Activated CD4-positive, CD25-positive, alpha-beta regulatory T cell treated with anti-CD3 and anti-CD28 coated beads, Interleukin-2, amount 50 U/mL, for 24 hours (primary cell): ENCODE measurements around the gene METTL8.

Experiments
- ATAC-seq, 2 donors: fragments of 150-1000 bp; cut with Tn5 transposase; one replicate each; pipeline ENCODE4 v1.10.0; 2021; ENCODE audit warnings: mild to moderate bottlenecking in 1 of 2, moderate library complexity in 1 of 2

The METTL8 gene, protein sequence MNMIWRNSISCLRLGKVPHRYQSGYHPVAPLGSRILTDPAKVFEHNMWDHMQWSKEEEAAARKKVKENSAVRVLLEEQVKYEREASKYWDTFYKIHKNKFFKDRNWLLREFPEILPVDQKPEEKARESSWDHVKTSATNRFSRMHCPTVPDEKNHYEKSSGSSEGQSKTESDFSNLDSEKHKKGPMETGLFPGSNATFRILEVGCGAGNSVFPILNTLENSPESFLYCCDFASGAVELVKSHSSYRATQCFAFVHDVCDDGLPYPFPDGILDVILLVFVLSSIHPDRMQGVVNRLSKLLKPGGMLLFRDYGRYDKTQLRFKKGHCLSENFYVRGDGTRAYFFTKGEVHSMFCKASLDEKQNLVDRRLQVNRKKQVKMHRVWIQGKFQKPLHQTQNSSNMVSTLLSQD

DNA sequence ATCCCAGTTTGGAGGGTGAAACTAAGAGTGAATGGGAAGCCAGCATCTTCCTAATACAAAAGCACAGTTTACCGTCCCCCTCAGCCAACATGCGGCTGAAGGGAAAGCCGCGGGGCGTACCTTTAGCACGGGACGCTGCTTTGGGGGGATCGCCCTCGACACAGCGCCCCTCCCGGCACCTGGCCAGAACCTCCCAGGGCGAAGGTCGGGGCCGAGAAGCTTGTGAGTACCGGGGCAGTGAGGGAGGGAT, at the start of gene METTL8:
METTL8 (minus strand) TSS at position 228 of the 250 bp plus-strand sequence. CDS start 41,805 bp downstream, outside the sequence.
- ATAC-seq: no peak

DNA sequence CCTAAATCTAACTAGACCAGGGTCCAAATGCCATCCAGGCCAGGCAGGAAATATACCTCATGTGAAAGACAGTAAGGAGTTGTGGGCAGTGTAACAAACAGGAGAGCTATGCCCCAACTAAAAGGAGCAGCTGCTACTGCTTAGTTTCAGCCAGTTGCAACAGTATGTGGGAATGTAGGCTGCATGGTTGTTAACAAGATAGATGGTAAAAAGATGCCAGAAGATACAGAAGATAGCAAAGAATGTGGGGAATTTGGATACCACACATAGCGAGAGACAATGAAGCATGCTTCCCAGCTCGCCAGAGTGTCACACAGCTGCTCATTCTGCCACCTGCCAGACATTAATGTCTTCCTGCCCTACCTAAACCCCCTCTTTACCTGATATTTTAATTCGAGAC, 49.1 kb upstream of the METTL8 start:
- ATAC-seq: no peak

DNA sequence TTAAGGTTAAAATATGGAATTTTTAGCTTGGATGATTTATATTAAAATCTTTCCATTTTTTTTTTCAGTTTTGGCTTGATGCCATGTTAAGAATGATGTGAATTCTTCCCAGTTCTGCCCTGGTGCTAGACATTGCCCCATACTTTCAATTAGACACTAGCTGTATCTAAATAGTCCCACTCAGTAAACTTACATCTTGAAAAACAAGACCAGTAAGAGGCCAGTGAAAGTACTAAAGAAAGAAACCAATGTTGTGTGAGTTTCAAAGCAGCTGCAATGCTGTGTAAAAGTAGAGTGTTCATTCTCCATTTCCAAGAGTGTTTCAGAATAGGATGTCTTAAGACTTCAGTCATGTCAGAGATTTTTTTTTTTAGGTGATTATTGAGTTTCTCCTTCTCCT, 48.5 kb upstream of the METTL8 start:
- no peak for ATAC-seq

DNA sequence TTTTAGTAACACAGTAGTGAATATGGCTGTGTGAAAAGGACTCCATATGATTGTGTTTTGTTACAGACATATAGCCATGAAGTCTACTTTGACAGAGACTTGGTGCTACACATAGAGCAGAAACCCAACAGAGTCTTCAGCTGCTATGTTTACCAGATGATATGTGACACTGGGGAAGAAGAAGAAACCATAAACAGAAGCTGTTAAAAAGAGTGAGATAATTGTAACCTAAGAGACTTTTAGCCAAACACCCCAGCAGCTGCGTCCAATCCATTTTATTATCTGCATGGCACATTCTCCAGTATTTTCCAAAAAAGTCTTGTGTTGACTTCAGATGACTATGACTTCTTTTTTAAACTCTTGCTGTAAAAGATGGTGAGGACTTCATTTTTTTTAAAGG, 47.1 kb upstream of the METTL8 start:
- ATAC-seq: no peak

DNA sequence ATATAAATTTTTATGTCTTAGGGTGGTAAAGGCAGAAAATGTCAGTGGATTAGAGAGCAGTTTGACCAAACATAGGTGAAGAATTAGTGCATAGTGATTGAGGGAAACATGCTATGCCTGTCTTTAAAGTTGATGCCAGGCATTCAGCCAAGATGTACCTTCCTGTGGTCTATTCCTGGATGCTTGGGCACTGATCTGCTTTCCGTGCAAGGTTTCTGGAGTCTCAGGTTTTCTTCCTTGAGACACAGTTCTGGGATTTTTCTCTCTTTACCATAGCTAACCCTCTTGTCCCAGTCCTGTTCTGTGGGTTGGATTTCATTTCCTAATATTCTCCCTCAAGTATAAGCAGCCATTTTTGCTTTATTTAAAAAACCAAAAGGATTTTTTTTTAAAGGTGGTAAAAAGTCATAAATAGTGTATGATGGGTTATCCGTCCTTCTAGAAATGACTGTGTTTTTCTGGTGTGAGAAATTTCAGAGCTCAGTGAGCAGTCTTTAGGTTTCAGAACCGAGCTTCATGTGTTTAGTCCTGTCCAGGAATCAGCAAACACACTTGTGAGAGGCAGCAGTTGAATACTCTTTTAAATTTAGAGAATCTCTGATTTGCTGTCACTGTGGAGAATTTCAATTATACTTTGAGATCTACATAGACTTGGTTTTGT, 45.5 kb upstream of the METTL8 start:
- peak in 1 of 2 donors; percentile 6 for ATAC-seq

DNA sequence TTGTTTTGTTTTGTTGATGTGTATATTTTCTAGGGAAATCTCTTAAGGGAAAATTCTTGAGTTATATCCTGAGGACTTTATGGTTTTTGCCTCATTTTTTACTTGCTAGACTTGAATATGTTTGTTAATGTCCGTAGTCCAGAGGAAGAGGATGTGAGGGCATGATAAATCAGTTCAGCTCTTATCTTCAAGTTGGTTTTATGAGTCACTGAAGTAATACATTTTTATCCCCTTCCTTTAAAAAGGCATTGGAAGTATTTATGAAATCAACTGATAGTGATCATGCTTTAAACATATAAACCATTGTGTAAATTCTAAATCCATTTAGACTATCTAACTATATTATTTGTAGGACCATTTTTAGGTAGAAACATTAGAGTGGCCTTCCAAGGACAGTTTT, 44.6 kb upstream of the METTL8 start:
- no peak for ATAC-seq

DNA sequence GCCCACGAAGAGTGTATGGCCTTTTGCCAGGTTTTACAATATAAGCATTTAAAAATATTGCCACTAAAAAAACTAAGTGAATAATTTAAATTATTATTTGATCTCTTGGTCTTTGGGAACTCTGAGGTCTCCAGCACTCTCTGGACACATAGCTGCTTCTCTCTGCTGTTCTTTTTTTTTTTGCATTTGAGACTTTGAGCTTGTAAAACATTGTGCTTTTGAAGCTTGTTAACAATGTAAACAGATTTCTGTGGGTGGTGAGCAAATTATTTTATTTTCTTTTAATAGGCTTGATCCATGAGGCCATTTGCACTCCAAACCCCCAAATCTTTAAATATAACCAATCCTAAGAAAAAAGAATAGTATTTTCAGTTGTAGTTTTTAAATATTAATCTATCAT, 42.2 kb upstream of the METTL8 start:
- no peak for ATAC-seq

DNA sequence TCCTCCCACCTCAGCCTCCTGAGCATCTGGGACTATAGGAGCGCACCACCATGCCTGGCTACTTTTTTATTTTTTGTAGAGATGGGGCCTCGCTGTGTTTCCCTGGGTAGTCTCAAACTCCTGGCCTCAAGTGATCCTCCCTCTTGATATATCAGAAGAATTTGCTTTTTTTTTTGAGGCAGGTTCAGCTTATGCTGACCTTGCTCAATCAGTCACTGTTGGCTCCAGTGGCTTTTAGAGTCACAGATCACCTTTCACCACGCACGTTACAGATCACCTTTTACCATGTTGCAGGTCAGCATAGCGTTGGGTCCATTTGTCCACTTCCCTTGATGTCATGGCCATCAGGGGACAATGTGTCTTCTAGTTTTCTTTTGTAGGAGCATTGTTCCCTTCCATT, 36.3 kb upstream of the METTL8 start:
- no peak for ATAC-seq

DNA sequence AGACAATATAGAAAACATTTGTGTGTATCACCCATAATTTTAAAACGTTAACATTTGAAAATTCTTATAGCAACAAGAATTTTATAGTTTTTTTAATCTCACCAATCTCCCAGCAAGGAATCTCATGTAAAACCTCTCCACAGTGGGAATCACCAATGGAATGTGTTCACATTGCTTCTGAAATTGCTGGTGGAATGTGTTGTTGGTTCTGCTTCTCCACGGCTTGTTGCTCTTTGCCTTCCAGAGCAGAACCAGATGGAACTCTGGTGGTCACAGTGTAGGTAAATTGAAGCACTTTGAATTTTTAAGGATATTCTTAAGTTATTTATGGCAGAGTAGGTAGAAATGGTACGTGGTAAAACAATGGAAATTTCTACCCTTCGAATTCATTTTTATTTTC, 35.4 kb upstream of the METTL8 start:
- no peak for ATAC-seq

DNA sequence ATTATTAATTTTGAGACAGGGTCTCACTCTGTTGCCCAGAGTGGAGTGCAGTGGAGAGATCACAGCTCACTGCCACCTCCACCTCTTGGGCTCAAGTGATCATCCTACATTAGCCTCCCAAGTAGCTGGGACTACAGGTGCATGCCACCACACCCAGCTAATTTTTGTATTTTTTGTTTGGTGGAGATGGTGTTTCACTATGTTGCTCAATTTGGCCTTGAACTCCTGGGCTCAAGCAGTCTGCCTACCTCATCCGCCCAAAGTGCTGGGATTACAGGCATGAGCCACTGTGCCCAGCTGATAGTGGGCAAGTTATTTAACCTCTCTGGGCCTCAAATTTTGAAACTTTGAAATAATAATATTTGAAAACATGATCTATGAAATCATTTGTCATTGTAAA, 26.7 kb upstream of the METTL8 start:
- no peak for ATAC-seq

DNA sequence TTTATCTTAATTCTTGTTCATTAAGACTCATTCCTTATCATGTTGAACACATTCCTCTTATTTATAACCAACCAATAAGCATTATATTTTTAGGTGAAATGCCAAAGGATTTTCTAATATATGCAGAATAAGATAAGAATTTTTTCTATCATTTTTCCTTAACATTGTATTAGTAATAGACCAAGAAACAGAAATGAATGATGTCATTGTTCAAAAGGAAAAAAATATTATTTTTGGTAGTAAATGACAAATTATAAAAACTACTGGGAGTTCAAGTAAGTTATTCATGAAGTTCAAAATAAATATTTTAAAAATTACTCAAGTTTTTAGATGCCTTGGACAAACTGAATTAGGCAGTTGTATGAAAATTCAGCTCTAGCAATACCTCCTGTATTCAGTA, 25.7 kb upstream of the METTL8 start:
- no peak for ATAC-seq

DNA sequence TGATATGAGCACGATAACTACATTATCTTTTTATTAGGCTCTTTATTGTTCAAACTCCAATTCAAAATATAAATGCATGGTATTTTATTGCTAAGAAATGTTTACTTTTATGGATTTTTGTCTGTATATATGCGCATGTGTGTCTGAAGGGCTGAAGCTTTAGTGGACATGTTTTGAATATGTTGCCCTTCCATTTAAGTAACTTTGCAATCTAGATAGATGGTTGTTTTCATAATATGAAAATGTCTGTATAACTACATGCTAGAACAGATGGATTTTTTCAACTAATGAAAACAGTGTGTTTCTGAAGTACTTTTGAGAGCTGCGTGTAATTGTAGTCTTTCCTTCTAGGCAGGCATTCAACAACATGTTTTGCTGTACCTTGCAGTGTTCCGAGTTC, 19.0 kb upstream of the METTL8 start:
- ATAC-seq: no peak

DNA sequence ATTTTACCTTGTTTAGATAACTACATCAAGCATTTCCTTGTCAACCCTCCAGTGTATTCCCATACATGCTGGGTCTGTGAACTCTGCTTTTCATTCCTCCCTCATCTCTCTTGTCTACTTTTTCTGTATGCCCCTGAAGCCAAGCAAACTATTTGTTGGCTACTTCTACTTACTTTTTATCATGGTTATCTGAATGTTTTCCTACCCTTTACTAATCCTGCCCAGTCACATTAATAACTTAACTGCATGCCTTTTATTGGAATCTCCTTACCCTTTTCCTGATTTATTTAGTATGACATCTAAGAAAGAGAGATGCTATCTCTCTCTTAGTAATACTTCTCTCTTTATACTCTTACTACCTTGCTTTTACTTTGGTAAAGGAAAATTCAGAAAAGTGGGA, 17.3 kb upstream of the METTL8 start:
- no peak for ATAC-seq

DNA sequence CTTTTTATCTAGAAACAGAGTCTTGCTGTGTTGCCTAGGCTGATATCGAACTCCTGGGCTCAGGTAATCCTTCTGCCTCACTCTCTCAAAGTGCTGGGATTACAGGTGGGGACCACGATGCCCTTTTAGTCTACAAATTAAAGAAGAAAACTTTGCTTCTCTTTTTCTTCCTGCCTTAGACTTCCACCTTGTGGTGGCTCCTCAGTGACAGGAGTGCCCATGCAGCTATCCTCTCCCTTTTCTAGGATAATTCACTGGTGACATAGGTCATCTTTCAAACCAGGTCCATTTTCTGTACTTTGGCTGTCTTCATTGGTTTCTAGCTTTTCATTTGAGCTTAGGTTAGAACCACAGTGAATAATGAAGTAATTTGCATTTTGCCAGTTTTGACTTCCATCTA, 13.9 kb upstream of the METTL8 start:
- ATAC-seq: no peak

DNA sequence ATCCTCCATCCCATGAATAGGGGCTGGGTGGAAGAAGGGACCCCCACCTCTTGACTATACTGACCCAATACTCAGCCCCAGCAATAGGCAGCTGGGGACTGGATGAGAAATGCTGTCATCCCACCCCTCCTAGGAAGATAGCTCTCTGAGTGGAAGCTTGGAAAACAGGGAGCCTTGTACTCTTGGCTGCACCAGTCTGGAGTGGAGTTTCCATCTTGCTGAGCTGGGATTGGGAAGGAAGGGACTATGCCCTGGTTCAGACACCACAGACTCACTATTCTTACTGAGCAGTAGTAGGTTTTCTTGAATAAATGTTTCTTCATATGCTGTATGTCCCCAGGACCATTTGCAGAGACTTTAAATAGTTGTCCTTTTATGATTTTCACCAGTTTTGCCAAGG, 7.7 kb upstream of the METTL8 start:
- no peak for ATAC-seq

DNA sequence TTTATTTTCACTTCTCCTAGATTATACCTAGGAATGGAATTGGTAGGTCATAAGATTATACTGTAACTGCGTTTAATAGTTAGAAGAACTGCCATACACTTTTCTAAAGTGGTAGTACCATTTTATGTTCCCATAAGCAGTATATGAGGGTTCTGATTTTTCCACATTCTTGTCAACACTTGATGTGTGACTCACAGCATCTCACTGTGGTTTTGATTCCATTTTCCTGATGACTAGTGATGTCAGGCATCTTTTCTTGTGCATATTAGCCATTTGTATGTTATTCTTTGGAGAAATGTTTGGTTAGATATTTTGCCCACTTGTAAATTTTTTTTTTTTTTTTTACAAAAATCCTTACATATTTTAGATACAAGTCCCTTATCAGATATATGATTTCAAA, 2.5 kb upstream of the METTL8 start:
- ATAC-seq: no peak

DNA sequence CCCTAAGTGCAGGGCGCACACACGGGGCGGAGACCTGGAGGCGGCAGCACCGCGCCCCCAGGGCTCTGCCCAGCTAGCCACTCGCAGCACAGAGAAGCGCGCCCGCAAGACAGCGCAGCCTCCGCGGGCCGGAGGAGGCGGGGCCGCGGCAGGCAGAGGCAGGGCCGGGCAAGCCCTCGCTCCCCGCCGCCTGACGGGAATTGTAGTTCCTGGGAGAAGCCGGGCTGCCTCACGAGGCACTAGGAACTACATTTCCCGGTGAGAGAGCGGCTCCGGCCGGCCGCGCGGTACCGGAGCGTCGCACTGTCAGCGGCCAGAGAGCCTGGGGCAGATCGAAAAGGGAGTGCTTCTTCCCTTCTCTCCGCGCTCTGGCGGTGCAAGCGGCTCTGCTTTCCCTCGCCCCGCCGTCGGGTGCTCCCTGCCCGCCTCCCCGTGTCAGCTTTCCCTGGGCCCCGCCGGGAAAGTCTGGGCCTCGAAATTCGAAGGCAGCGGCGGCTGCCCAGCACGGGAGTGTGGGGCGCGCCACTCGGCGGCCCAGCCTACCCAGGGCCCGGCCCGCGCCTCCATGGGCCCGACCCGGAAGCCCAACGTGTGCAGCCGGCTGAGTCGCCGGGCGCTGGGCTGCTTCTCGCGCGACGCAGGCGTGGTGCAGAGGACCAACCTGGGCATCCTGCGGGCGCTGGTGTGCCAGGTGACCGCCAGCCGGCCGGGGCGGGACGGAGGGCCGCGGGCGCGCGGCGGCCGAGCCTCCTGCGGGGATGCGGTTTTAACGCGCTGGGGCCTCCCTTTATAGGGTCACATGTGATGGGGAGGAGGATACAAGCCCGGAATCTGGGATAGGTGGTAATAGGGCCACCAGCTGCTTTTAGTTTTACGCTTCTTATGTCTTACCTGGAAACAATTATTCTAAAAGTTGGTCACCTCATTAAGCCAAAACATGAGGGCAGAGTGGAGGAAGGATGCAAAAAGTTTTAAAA, 511 bp upstream of the METTL8 start, which contains the start of gene DCAF17:
DCAF17 (plus strand) TSS at position 214 of the 977 bp plus-strand sequence; CDS start at position 566, 352 bp downstream.
- ATAC-seq: peak; percentile 93 to 95

DNA sequence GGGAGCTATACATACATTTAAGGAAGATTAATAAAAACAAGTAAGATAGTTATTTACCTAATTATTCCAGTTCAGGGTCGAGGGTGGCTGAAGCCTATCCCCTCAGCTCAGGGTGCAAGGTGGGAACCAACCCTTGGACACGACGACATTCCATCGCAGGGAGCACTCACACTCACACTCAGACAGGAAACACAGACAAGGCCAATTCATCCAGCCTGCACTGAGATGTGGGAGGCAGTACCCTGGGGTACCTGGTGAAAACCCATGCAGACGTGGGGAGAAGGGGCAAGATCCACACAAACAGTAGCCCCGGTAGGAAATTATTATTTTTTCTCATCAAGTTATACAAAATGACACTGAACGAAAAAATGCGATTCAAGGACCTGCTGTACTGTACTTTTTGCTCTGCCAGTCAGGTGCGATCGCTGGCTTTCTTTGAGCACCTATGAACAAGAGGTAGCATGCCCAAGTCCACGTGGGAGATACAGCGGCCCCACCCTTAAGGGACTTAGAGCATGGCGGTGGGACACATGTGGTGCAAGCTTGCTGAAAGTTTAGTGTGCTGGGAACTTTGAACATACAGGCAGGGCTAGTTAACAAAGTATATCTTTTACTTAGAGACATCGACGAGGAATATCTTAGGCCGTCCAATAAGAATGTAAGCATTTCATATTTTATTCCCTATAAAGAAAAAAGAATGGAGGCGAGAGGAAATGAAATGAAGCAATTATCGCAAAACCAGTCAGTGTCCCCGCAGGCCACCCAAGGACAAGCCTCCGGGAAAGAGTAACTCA, 624 bp downstream of the METTL8 start:
- ATAC-seq: peak in 1 of 2 donors; percentile 11

DNA sequence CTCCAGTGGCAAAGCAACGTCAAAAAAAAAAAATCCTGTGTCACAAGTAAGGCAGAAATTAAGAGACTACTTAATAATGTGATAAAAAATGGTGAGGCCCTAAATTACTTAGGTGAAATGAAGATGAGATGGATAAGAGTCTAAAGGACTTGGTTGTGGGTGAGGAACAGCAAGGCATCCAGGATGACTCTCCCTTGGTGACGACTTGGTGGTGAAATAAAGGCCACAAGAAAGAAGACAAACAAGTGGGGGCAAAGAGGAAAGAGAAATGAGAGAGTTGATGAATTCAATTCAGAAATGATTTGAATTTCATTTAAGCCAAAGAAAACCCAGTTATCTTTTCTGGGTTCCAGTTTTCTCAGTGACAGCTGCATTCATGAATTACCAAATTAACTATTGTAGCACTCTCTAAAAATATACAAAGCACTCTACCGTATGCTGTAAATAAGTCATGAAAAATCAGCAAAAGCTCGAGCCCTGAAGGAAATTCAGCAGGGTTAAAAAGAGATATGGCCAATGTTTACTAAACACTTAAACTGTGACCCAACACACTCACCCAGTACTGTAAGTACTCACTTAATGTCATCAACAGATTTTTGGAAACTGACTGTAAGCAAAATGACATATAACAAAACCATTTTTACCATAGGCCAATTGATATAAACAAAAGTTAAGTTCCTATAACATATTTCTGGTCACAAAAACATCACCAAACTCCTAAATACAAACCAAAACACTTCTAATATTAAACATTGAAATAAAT, 1.4 kb downstream of the METTL8 start:
- no peak for ATAC-seq

DNA sequence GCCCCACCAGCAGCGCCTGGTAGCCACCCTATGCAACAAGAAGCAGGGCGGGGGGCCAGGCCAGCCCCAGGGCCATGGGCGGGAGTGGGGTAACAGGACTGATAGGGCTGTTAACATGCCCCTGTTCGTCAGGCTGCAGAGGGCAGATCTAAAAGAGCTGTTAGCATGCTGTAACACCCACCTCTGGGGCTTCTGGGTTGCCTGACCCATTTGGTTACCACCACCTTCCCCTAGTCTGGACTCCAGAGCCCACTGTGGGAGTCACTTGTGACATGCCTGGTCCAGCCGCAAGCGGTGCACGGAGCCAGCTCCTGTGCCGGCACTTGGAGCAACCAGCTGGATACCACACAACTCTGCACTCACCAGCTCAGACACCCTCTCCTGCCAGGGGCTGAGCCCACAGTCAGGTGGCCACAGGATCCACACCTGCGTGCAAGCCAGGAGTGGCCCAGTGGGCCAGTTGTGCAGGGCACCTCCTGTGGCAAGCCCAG, 2.1 kb downstream of the METTL8 start:
- no peak for ATAC-seq
